Sigmoid colon (tissue), 7 donors: ENCODE measurements around the gene C19orf33. TPM values are rescaled to one million over a fixed set of nuclear protein-coding genes. Genes with fewer than 3 reads are reported as not detected.

Experiments
- DNase-seq: peaks from one replicate; pipeline ENCODE4 v3.0.0-alpha.2; 2019
- H3K27ac ChIP-seq, 4 donors: fragments of 200-600 bp; sonication (generic); one replicate each; pipeline ENCODE4 v1.5.1; 2016 to 2019; ENCODE audit warnings: mild to moderate bottlenecking in 1 of 4
- H3K27me3 ChIP-seq, 3 donors: fragments of 200-600 bp; sonication (generic); one replicate each; pipeline ENCODE4 v1.5.1; 2019; ENCODE audit warnings: mild to moderate bottlenecking in 1 of 3
- H3K36me3 ChIP-seq, 4 donors: fragments of 200-600 bp; sonication (generic); one replicate each; pipeline ENCODE4 v1.5.1; 2016 to 2019
- H3K4me1 ChIP-seq, 4 donors: fragments of 200-600 bp; sonication (generic); one replicate each; pipeline ENCODE4 v1.5.1; 2017 to 2019
- H3K4me3 ChIP-seq, 4 donors: fragments of 200-600 bp; sonication (generic); one replicate each; pipeline ENCODE4 v1.5.1; 2017 to 2019; ENCODE audit warnings: mild to moderate bottlenecking in 2 of 4, moderate library complexity in 1 of 4
- H3K9me3 ChIP-seq, 4 donors: fragments of 200-600 bp in 3 of 4; sonication (generic) in 3 of 4; one replicate each; pipeline versions ENCODE4 v1.5.1 to v1.6.1; 2013 to 2019
- CTCF ChIP-seq, 4 experiments: fragments of 450-650 bp in 3 of 4; fragments of 200-600 bp in 1 of 4; IDR thresholded peaks; one replicate each; pipeline ENCODE4 v1.5.1; 2016 to 2019; ENCODE audit warnings: antibody characterized with exemption in 4 of 4, mild to moderate bottlenecking in 3 of 4, moderate library complexity in 2 of 4
- EP300 ChIP-seq, 4 donors: sonication (generic); formaldehyde crosslinking; IDR thresholded peaks; one replicate each; pipeline ENCODE4 v1.6.1; 2017; ENCODE audit warnings: antibody characterized with exemption in 4 of 4
- POLR2A ChIP-seq, 2 donors: fragments of 450-650 bp; IDR thresholded peaks; one replicate each; pipeline ENCODE4 v1.6.1; 2016; ENCODE audit warnings: antibody characterized with exemption in 2 of 2, mild to moderate bottlenecking in 2 of 2, moderate library complexity in 2 of 2
- POLR2AphosphoS5 ChIP-seq, 4 donors: sonication (generic); formaldehyde crosslinking; IDR thresholded peaks; one replicate each; pipeline ENCODE4 v1.6.1; 2017; ENCODE audit warnings: antibody characterized with exemption in 4 of 4
- WGBS, 2 donors: extraction: QIAGEN DNeasy Blood & Tissue Kit; methylation state at CpG; one replicate each; pipeline ENCODE4 v1.1.7; 2013; 5-methylcytosine and 5-hydroxymethylcytosine counted together
- intact Hi-C: fragments of 100-400 bp; cut with DNase I; formaldehyde crosslinking; loops from one replicate; pipeline ENCODE4 v1.15.1; 2023
- polyA plus RNA-seq, 3 donors: library from polyadenylated mRNA; stranded (reverse); fragments of 200-250 nt; gene quantifications; one replicate each; pipeline ENCODE4 v1.2.3, GENCODE V29; 2013
- total RNA-seq, 4 donors: library from RNA; depleted of rRNA; stranded (reverse); fragments of >200 nt; gene quantifications; one replicate each; pipeline ENCODE4 v1.1.0, GENCODE V29; 2016
- donor health status: healthy with polysubstance abuse.
- donor health status: Bipolar disorder and iron deficiency.
- donor health status: healthy.

C19orf33 gene
- total and polyA plus RNA-seq, 7 donors = 5.8 to 2,364 (median 704) TPM; not detected in 2

GRCh38 chr19:38323291-38323690 lies 19.2 kb downstream of the C19orf33 start:
- H3K36me3 ChIP-seq = peaks cover 17 to 41% (median 23%) of the 10 kb centered on the region in 4 donors
- 74 to 79% methylated on average over 7 of the region's 7 CpGs for WGBS, 2 donors
- TF ChIP-seq EP300 (IDR thresholded peaks at IDR 0.05) = no peak
- TF ChIP-seq CTCF (IDR thresholded peaks at IDR 0.05) = no peak
- TF ChIP-seq POLR2AphosphoS5 (IDR thresholded peaks at IDR 0.05) = no peak
- TF ChIP-seq POLR2A (IDR thresholded peaks at IDR 0.05) = no peak
- DNase-seq = no peak
- intact Hi-C loops = no loop called here
- H3K9me3 ChIP-seq = no peaks in the 10 kb centered on the region
- H3K4me1 ChIP-seq = peaks cover 0 to 52% (median 45%) of the 10 kb centered on the region in 4 donors
- H3K27ac ChIP-seq = peak overlapping the region in 3 of 4 donors; percentile 90 to 98 (median 92)
- H3K27me3 ChIP-seq = no peaks in the 10 kb centered on the region
- no peak overlapping the region for H3K4me3 ChIP-seq

- no peak for DNase-seq
- no peaks in the 10 kb centered on the region for H3K27me3 ChIP-seq
- peaks cover 17 to 44% (median 24%) of the 10 kb centered on the region in 4 donors for H3K36me3 ChIP-seq
- no peak overlapping the region for H3K4me3 ChIP-seq
- 89 to 95% methylated on average over 4 of the region's 4 CpGs for WGBS, 2 donors
- intact Hi-C loops = no loop called here
- H3K27ac ChIP-seq = peak overlapping the region in 3 of 4 donors; percentile 90 to 98 (median 92)
- H3K4me1 ChIP-seq = peaks cover 0 to 41% (median 33%) of the 10 kb centered on the region in 4 donors
- TF ChIP-seq POLR2A (IDR thresholded peaks at IDR 0.05) = no peak
- no peak for TF ChIP-seq POLR2AphosphoS5 (IDR thresholded peaks at IDR 0.05)
- TF ChIP-seq CTCF (IDR thresholded peaks at IDR 0.05) = no peak
- TF ChIP-seq EP300 (IDR thresholded peaks at IDR 0.05) = no peak
- no peaks in the 10 kb centered on the region for H3K9me3 ChIP-seq
These were observed 20.4 kb downstream of the C19orf33 start for GRCh38 chr19:38324431-38324830.

GRCh38 chr19:38326591-38326990 lies 22.5 kb downstream of the C19orf33 start:
- no peak for DNase-seq
- no peaks in the 10 kb centered on the region for H3K9me3 ChIP-seq
- no peak overlapping the region for H3K27ac ChIP-seq
- H3K4me1 ChIP-seq = peaks cover 0 to 25% (median 20%) of the 10 kb centered on the region in 4 donors
- no peak overlapping the region for H3K4me3 ChIP-seq
- peaks cover 17 to 44% (median 24%) of the 10 kb centered on the region in 4 donors for H3K36me3 ChIP-seq
- intact Hi-C loops = no loop called here
- TF ChIP-seq EP300 (IDR thresholded peaks at IDR 0.05) (no peak), CTCF (IDR thresholded peaks at IDR 0.05) (no peak), POLR2AphosphoS5 (IDR thresholded peaks at IDR 0.05) (no peak), POLR2A (IDR thresholded peaks at IDR 0.05) (no peak)
- H3K27me3 ChIP-seq = no peaks in the 10 kb centered on the region
- WGBS, 2 donors = 95% methylated on average over 22 of the region's 22 CpGs

GRCh38 chr19:38329651-38330050 lies 25.6 kb downstream of the C19orf33 start:
- DNase-seq = no peak
- Histone ChIP-seq H3K4me3 (no peak overlapping the region), H3K4me1 (no peaks in the 10 kb centered on the region), H3K36me3 (peaks cover 17 to 39% (median 24%) of the 10 kb centered on the region in 4 donors), H3K27ac (no peak overlapping the region), H3K27me3 (no peaks in the 10 kb centered on the region), H3K9me3 (no peaks in the 10 kb centered on the region)
- intact Hi-C loops = loop anchor here (10.0 kb wide), 1 partner anchor 795 kb away; the partner anchor contains the start of gene PAK4
- TF ChIP-seq POLR2A (IDR thresholded peaks at IDR 0.05) = no peak
- no peak for TF ChIP-seq CTCF (IDR thresholded peaks at IDR 0.05)
- TF ChIP-seq POLR2AphosphoS5 (IDR thresholded peaks at IDR 0.05) = no peak
- no peak for TF ChIP-seq EP300 (IDR thresholded peaks at IDR 0.05)
- 95 to 96% methylated on average over 7 of the region's 7 CpGs for WGBS, 2 donors

GRCh38 chr19:38331728-38332127 lies 27.7 kb downstream of the C19orf33 start:
- intact Hi-C loops = loop anchor here (10.0 kb wide), 1 partner anchor 793 kb away; the partner anchor contains the start of gene PAK4
- WGBS, 2 donors = 84 to 87% methylated on average over 1 of the region's 1 CpG
- no peaks in the 10 kb centered on the region for H3K27me3 ChIP-seq

More at GRCh38 chr19:38331728-38332127, 27.7 kb downstream of the C19orf33 start:
- TF ChIP-seq POLR2AphosphoS5 (IDR thresholded peaks at IDR 0.05) (no peak), CTCF (IDR thresholded peaks at IDR 0.05) (no peak), EP300 (IDR thresholded peaks at IDR 0.05) (no peak), POLR2A (IDR thresholded peaks at IDR 0.05) (no peak)
- no peak overlapping the region for H3K27ac ChIP-seq
- no peak for DNase-seq
- no peak overlapping the region for H3K4me3 ChIP-seq
- peaks cover 0 to 6% (median 5%) of the 10 kb centered on the region in 4 donors for H3K4me1 ChIP-seq
- H3K9me3 ChIP-seq = no peaks in the 10 kb centered on the region
- H3K36me3 ChIP-seq = peaks cover 11 to 18% (median 15%) of the 10 kb centered on the region in 4 donors
